ENCODE measurements around the gene MAP3K3. TPM values are rescaled to one million over a fixed set of nuclear protein-coding genes. Genes with fewer than 3 reads are reported as not detected.

Gene MAP3K3
- total RNA-seq, 2 donors from 2014 or later, result 21.0 to 33.3 TPM

DNA sequence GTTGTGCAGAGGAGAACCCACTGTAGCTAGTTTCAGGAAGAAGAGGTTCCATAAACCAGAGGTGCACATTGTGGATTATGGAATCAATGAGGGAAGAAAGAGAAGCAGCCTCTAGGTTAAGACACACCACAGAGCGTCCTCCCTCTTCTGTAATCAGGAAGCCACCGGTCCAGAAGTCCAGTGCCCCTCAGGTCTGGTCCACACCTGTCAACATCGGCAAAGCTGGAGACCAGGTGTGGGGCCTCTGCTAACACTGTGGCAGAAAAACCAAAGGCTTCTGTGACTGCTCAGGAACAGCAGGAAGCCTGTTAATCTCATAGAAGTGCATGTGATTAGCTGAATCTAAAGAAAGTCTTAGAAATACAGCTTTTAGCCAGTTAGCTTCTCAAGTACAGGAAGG lies 54.4 kb downstream of the MAP3K3 start:
- Histone ChIP-seq H3K27me3 (no peaks in the 10 kb centered on the region), H3K4me3 (no peak overlapping the region), H3K9me3 (no peaks in the 10 kb centered on the region), H3K27ac (peak overlapping the region in 3 of 4 donors; percentile 75 to 86 (median 85)), H3K36me3 (replicated peaks in 1 of 2; ENCODE audit: insufficient read depth in 1 of 2, low read depth in 2 of 2) (peaks cover 0 to under 1% of the 10 kb centered on the region in 2 donors), H3K4me1 (peaks cover 27% of the 10 kb centered on the region)
- no peak for ATAC-seq
- intact Hi-C loops (cut with DNase I), result no loop called here
- TF ChIP-seq, protein P1, sequence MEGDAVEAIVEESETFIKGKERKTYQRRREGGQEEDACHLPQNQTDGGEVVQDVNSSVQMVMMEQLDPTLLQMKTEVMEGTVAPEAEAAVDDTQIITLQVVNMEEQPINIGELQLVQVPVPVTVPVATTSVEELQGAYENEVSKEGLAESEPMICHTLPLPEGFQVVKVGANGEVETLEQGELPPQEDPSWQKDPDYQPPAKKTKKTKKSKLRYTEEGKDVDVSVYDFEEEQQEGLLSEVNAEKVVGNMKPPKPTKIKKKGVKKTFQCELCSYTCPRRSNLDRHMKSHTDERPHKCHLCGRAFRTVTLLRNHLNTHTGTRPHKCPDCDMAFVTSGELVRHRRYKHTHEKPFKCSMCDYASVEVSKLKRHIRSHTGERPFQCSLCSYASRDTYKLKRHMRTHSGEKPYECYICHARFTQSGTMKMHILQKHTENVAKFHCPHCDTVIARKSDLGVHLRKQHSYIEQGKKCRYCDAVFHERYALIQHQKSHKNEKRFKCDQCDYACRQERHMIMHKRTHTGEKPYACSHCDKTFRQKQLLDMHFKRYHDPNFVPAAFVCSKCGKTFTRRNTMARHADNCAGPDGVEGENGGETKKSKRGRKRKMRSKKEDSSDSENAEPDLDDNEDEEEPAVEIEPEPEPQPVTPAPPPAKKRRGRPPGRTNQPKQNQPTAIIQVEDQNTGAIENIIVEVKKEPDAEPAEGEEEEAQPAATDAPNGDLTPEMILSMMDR (IDR thresholded peaks at IDR 0.05), result no peak
- TF ChIP-seq POLR2A (IDR thresholded peaks at IDR 0.05), result no peak
- DNase-seq, result no peak
- 44 to 57% methylated on average over 3 of the region's 3 CpGs for WGBS, 2 donors

DNA sequence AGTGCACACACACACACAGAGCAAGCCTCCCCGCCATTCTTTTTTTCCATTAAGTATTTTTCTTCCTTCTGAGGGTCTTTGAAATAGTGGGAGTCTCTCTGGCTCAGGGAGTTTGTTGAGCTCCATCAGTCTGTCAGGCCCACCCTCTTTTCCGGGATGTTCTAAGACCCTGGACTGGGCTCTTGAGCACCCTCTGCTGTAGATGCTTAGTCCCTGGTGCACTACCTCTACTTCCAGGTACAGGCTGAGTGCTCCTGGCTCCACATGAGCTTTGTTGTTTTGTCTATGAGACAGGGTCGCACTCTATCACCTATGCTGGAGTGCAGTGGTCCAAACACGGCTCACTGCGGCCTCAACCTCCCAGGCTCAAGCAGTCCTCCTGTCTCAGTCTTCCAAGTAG lies 57.0 kb downstream of the MAP3K3 start:
- H3K4me1 ChIP-seq, result peaks cover 27% of the 10 kb centered on the region
- H3K9me3 ChIP-seq, result no peaks in the 10 kb centered on the region
- H3K27me3 ChIP-seq, result no peaks in the 10 kb centered on the region
- 90 to 95% methylated on average over 5 of the region's 5 CpGs for WGBS, 2 donors
- no peak overlapping the region for H3K27ac ChIP-seq
- ATAC-seq, result no peak
- no peak for DNase-seq
- TF ChIP-seq POLR2A (IDR thresholded peaks at IDR 0.05), result no peak
- TF ChIP-seq, protein P1 (IDR thresholded peaks at IDR 0.05), result no peak
- H3K36me3 ChIP-seq (replicated peaks in 1 of 2; ENCODE audit: insufficient read depth in 1 of 2, low read depth in 2 of 2), result peaks cover 0 to 10% of the 10 kb centered on the region in 2 donors
- H3K4me3 ChIP-seq, result no peak overlapping the region
- intact Hi-C loops (cut with DNase I), result no loop called here

DNA sequence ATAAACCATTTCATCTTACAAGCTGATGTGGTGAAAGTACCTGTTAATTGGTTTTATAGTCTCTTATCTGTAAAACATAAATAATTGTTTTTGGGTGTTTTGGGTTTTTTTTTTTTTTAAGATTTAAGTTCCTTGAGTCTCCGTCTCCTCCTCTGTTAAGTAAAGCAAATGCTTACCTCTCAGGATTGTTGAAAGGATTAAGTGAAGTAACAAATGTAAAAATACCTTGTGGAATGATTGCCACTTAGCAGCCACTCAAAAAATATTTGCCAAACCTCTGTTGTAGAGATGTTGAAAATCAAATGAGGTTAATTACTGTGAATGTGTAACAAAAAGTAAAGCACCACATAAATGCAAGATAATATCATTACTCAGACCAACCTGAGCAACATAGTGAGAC lies 58.5 kb downstream of the MAP3K3 start:
- peaks cover 12% of the 10 kb centered on the region for H3K4me1 ChIP-seq
- intact Hi-C loops (cut with DNase I), result no loop called here
- TF ChIP-seq POLR2A (IDR thresholded peaks at IDR 0.05), result no peak
- TF ChIP-seq, protein P1 (IDR thresholded peaks at IDR 0.05), result no peak
- H3K36me3 ChIP-seq (replicated peaks in 1 of 2; ENCODE audit: insufficient read depth in 1 of 2, low read depth in 2 of 2), result peaks cover 0 to 10% of the 10 kb centered on the region in 2 donors
- DNase-seq (no peak), ATAC-seq (no peak)
- WGBS, 2 donors, result 95 to 97% methylated on average over 1 of the region's 1 CpG
- H3K27me3 ChIP-seq, result no peaks in the 10 kb centered on the region
- H3K9me3 ChIP-seq, result no peaks in the 10 kb centered on the region
- H3K4me3 ChIP-seq, result no peak overlapping the region
- no peak overlapping the region for H3K27ac ChIP-seq

DNA sequence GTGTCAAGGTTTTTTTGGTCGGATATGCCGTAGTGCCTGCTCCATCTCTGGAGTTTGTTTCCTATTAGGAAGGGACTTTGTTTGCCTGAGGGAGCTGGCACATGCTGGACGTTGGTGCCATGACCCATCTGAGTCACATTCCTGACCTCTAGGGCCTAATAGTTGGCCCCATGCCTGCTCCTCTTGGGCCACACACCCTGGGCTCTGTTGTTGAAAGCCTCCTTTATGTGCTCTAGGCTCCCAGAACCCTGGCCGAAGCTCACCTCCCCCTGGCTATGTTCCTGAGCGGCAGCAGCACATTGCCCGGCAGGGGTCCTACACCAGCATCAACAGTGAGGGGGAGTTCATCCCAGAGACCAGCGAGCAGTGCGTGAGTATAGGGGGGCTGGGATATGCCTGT lies 59.3 kb downstream of the MAP3K3 start:
- ATAC-seq (no peak), DNase-seq (no peak)
- Histone ChIP-seq H3K9me3 (no peaks in the 10 kb centered on the region), H3K27ac (no peak overlapping the region), H3K36me3 (replicated peaks in 1 of 2; ENCODE audit: insufficient read depth in 1 of 2, low read depth in 2 of 2) (peaks cover 0 to 10% of the 10 kb centered on the region in 2 donors), H3K4me1 (peaks cover 4% of the 10 kb centered on the region), H3K4me3 (no peak overlapping the region), H3K27me3 (no peaks in the 10 kb centered on the region)
- intact Hi-C loops (cut with DNase I), result no loop called here
- 72 to 76% methylated on average over 6 to 8 of the region's 8 CpGs for WGBS, 2 donors
- TF ChIP-seq, protein P1 (IDR thresholded peaks at IDR 0.05), result no peak
- no peak for TF ChIP-seq POLR2A (IDR thresholded peaks at IDR 0.05)

DNA sequence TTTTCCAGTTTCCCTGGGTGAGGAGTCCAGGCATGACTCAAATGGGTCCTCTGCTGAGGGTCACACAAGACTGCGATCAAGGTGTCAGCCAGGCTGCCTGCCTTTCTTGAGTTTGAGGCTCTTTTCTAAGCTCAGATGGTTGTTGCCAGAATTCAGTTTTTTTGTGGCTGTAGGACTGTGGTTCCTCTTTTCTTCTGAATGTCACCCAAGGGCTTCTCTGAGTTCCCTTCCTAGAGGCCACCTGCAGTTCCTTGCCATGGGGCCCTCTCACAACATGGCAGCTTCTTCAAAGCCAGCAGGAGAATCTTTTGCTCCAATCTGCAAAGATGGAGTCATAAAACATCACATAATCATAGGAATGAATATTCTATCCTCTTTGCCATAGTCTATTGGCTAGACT lies 60.2 kb downstream of the MAP3K3 start:
- Histone ChIP-seq H3K9me3 (no peaks in the 10 kb centered on the region), H3K27me3 (no peaks in the 10 kb centered on the region), H3K36me3 (replicated peaks in 1 of 2; ENCODE audit: insufficient read depth in 1 of 2, low read depth in 2 of 2) (peaks cover 0 to 10% of the 10 kb centered on the region in 2 donors), H3K27ac (no peak overlapping the region), H3K4me3 (no peak overlapping the region), H3K4me1 (no peaks in the 10 kb centered on the region)
- TF ChIP-seq, protein P1 (IDR thresholded peaks at IDR 0.05), result no peak
- no peak for TF ChIP-seq POLR2A (IDR thresholded peaks at IDR 0.05)
- WGBS, 2 donors, result 88 to 100% methylated on average over 1 of the region's 1 CpG
- ATAC-seq (no peak), DNase-seq (no peak)
- intact Hi-C loops (cut with DNase I), result no loop called here

Data from body of pancreas (tissue), 4 donors.